ENCODE measurements around the gene POC5. TPM values are rescaled to one million over a fixed set of nuclear protein-coding genes. Genes with fewer than 3 reads are reported as not detected.

Gene POC5
- total and polyA plus RNA-seq, 8 donors = 10.7 to 24.7 (median 19.0) TPM

GRCh38 chr5:75690669-75691068 is 26.6 kb downstream of the POC5 start:
- Histone ChIP-seq H3K9me3 (no peaks in the 10 kb centered on the region), H3K36me3 (peaks cover 0 to 61% of the 10 kb centered on the region in 2 donors), H3K4me1 (no peaks in the 10 kb centered on the region), H3K4me3 (no peak overlapping the region), H3K27ac (no peak overlapping the region), H3K27me3 (no peaks in the 10 kb centered on the region)
- TF ChIP-seq CTCF (IDR thresholded peaks at IDR 0.05) = no peak
- intact Hi-C loops (cut with DNase I) = no loop called here
- DNase-seq = no peak
- ATAC-seq = no peak

- Histone ChIP-seq H3K27ac (no peak overlapping the region), H3K4me3 (no peak overlapping the region), H3K27me3 (no peaks in the 10 kb centered on the region), H3K9me3 (no peaks in the 10 kb centered on the region), H3K4me1 (no peaks in the 10 kb centered on the region), H3K36me3 (peaks cover 0 to 70% of the 10 kb centered on the region in 2 donors)
- intact Hi-C loops (cut with DNase I) = no loop called here
- no peak for TF ChIP-seq CTCF (IDR thresholded peaks at IDR 0.05)
- DNase-seq (no peak), ATAC-seq (no peak)
Measured at GRCh38 chr5:75686480-75686879, 30.8 kb downstream of the POC5 start.

- no peak overlapping the region for H3K4me3 ChIP-seq
- no peaks in the 10 kb centered on the region for H3K27me3 ChIP-seq
- no peaks in the 10 kb centered on the region for H3K4me1 ChIP-seq
- no peaks in the 10 kb centered on the region for H3K9me3 ChIP-seq
- no peak for ATAC-seq
- H3K27ac ChIP-seq = no peak overlapping the region
- no peak for DNase-seq
- intact Hi-C loops (cut with DNase I) = no loop called here
- peaks cover 0 to 58% of the 10 kb centered on the region in 2 donors for H3K36me3 ChIP-seq
- TF ChIP-seq CTCF (IDR thresholded peaks at IDR 0.05) = no peak
Measured at GRCh38 chr5:75685141-75685540, 32.1 kb downstream of the POC5 start.

GRCh38 chr5:75681125-75681830 is 36.0 kb downstream of the POC5 start:
- H3K4me3 ChIP-seq = no peak overlapping the region
- H3K4me1 ChIP-seq = no peaks in the 10 kb centered on the region
- ATAC-seq (peak; percentile 71), DNase-seq (peak in 1 of 4 donors; percentile 45)
- intact Hi-C loops (cut with DNase I) = no loop called here
- no peaks in the 10 kb centered on the region for H3K27me3 ChIP-seq
- TF ChIP-seq CTCF (IDR thresholded peaks at IDR 0.05) = peak; percentile 60 to 74
- H3K36me3 ChIP-seq = peaks cover 0 to 31% of the 10 kb centered on the region in 2 donors
- no peak overlapping the region for H3K27ac ChIP-seq
- no peaks in the 10 kb centered on the region for H3K9me3 ChIP-seq

GRCh38 chr5:75678155-75678554 is 39.1 kb downstream of the POC5 start:
- Histone ChIP-seq H3K4me3 (no peak overlapping the region), H3K27me3 (no peaks in the 10 kb centered on the region), H3K9me3 (no peaks in the 10 kb centered on the region), H3K27ac (no peak overlapping the region), H3K36me3 (peaks cover 0 to 37% of the 10 kb centered on the region in 2 donors), H3K4me1 (no peaks in the 10 kb centered on the region)
- no peak for ATAC-seq
- DNase-seq = no peak
- intact Hi-C loops (cut with DNase I) = no loop called here
- TF ChIP-seq CTCF (IDR thresholded peaks at IDR 0.05) = no peak

Measured in left lung (tissue), 10 donors.